NB4 (cell line): ENCODE data around the gene SLC12A7.

Experiments used
- DNase-seq: peaks from one replicate; pipeline ENCODE4 v3.0.0; 2010; ENCODE audit warnings: low read depth
- H3K4me3 ChIP-seq: one replicate; pipeline ENCODE4 v1.5.1; 2011; ENCODE audit warnings: mild to moderate bottlenecking, low read depth, low read length, moderate library complexity
- CTCF ChIP-seq: IDR thresholded peaks from one replicate; pipeline ENCODE4 v1.5.1; 2012; ENCODE audit warnings: low read depth, low read length
- MAX ChIP-seq: IDR thresholded peaks from 2 replicates; pipeline ENCODE4 v1.6.1; 2011; ENCODE audit warnings: low read depth, low read length
- MYC ChIP-seq: IDR thresholded peaks from 2 replicates; pipeline ENCODE4 v1.6.1; 2011; ENCODE audit warnings: low read depth, low read length
- POLR2A ChIP-seq: IDR thresholded peaks from 2 replicates; pipeline ENCODE4 v1.6.1; 2011; ENCODE audit warnings: mild to moderate bottlenecking; ENCODE audit not compliant: insufficient read length; ENCODE audit errors: extremely low read depth

SLC12A7 gene

DNA sequence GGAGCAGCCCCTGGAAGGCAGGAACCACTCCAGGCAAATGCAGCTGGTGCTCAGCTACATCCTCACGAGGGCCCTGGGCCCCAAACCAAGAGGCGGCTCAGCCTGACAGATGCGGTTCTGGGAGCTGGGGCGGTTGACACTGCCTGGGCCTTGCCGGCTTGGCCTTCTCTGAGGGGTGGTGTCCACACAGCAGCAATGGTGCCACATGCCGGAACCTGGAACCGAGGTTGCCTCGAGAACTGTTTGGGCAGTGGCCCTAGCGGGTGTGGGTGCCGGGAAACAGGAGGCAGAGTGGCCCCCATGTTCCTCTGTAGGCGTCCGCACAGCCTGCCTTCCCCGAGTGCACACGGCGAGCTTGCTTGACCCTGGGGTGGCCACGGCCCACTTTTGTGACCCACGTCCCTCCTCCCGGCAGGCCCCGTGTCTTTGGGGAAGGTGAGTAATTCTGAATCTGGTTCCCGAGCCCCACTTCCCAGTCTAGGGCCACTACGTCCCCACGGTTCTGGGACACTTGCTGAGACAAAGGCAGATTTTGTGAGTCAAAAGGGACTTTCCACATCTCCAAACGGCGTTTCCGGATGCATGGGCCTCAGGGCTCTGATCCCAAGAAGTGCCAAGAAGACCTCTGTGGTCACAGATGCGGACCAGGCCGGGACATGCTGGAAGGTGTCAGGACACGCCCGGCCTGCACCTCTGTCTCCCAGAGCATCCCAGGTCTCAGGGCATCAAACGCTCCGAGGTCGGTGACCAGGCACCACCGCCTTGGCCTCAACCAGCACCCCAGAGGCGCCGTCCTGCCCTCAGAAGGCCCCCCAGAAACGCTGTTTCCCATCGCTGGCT is 27.7 kb upstream of the SLC12A7 start:
- TF ChIP-seq CTCF (no peak), MYC (no peak), POLR2A (no peak), MAX (no peak)
- DNase-seq: no peak
- H3K4me3 ChIP-seq: no peak overlapping the region

- no peak for DNase-seq
- no peak for TF ChIP-seq POLR2A
- TF ChIP-seq MYC: no peak
- TF ChIP-seq MAX: no peak
- no peak for TF ChIP-seq CTCF
- no peak overlapping the region for H3K4me3 ChIP-seq
Measured at GRCh38 chr5:1138445-1139245, 26.8 kb upstream of the SLC12A7 start.

- TF ChIP-seq CTCF (no peak), MAX (no peak), POLR2A (no peak), MYC (no peak)
- DNase-seq: no peak
- H3K4me3 ChIP-seq: no peak overlapping the region
Measured at GRCh38 chr5:1137567-1138444, 25.9 kb upstream of the SLC12A7 start.

GRCh38 chr5:1136814-1137213 is 25.0 kb upstream of the SLC12A7 start:
- no peak overlapping the region for H3K4me3 ChIP-seq
- TF ChIP-seq POLR2A (no peak), CTCF (no peak), MYC (no peak), MAX (peak; percentile 48)
- no peak for DNase-seq

- no peak overlapping the region for H3K4me3 ChIP-seq
- TF ChIP-seq MYC: no peak
- no peak for TF ChIP-seq POLR2A
- no peak for TF ChIP-seq CTCF
- TF ChIP-seq MAX: no peak
- DNase-seq: no peak
Measured at GRCh38 chr5:1135696-1136525, 24.0 kb upstream of the SLC12A7 start.
